GM18951 (cell line): ENCODE results near the gene MUC22.
"Not testable (repeated sequence)": the region's sequence is repeated elsewhere in the genome, so short reads cannot be mapped to it uniquely, and the experiment has no call there.

Experiments
- POLR2A ChIP-seq: IDR thresholded peaks from 4 replicates; pipeline ENCODE4 v1.6.1; 2011; ENCODE audit warnings: mild to moderate bottlenecking; ENCODE audit not compliant: insufficient read length, insufficient read depth; ENCODE audit errors: extremely low read depth
- in situ Hi-C: fragments of 300-500 bp; cut with MboI; formaldehyde crosslinking; loops from one replicate; pipeline ENCODE4 v1.12.0; 2022; ENCODE audit warnings: low sequenced_read_pairs, mixed read lengths, inconsistent platforms; ENCODE audit not compliant: unreplicated experiment

MUC22 gene

GRCh38 chr6:31005249-31006020 lies 4.8 kb upstream of the MUC22 start:
- TF ChIP-seq POLR2A: no peak
- in situ Hi-C loops: no loop called here

- in situ Hi-C loops: no loop called here
- no peak for TF ChIP-seq POLR2A
Measured at GRCh38 chr6:31007694-31008093, 2.6 kb upstream of the MUC22 start.

GRCh38 chr6:31008165-31008564 lies 2.1 kb upstream of the MUC22 start:
- no peak for TF ChIP-seq POLR2A
- in situ Hi-C loops: no loop called here

GRCh38 chr6:31009731-31010130 lies 543 bp upstream of the MUC22 start:
- in situ Hi-C loops: no loop called here

GRCh38 chr6:31011153-31011552 lies 879 bp downstream of the MUC22 start:
- in situ Hi-C loops: no loop called here
- no peak for TF ChIP-seq POLR2A

More at GRCh38 chr6:31009731-31010130, 543 bp upstream of the MUC22 start:
- no peak for TF ChIP-seq POLR2A

- no peak for TF ChIP-seq POLR2A
- in situ Hi-C loops: no loop called here
Measured at GRCh38 chr6:31016659-31017299, 6.5 kb downstream of the MUC22 start.

- in situ Hi-C loops: not testable (repeated sequence)
Measured at GRCh38 chr6:31017436-31017835, 7.2 kb downstream of the MUC22 start.

GRCh38 chr6:31020057-31020456 lies 9.8 kb downstream of the MUC22 start:
- in situ Hi-C loops: no loop called here
- TF ChIP-seq POLR2A: no peak

- in situ Hi-C loops: not testable (repeated sequence)
Measured at GRCh38 chr6:31020631-31021255, 10.5 kb downstream of the MUC22 start.

GRCh38 chr6:31021705-31022531 lies 11.6 kb downstream of the MUC22 start:
- in situ Hi-C loops: not testable (repeated sequence)

- in situ Hi-C loops: no loop called here
- no peak for TF ChIP-seq POLR2A
Measured at GRCh38 chr6:31025595-31025994, 15.3 kb downstream of the MUC22 start.

GRCh38 chr6:31031095-31031494 lies 20.8 kb downstream of the MUC22 start:
- in situ Hi-C loops: no loop called here
- no peak for TF ChIP-seq POLR2A

GRCh38 chr6:31033075-31033474 lies 22.8 kb downstream of the MUC22 start:
- in situ Hi-C loops: no loop called here
- TF ChIP-seq POLR2A: no peak
